DMS53 treated with DMSO at 0.1 percent for 48 hours (cell line): ENCODE measurements around the gene TGFBRAP1.

Experiments
- DNase-seq: peaks from one replicate; lab custom pipeline; 2025; ENCODE audit not compliant: unreplicated experiment; lab: John Stamatoyannopoulos, UW

The TGFBRAP1 gene

GRCh38 chr2:105321875-105322646 lies 7.5 kb downstream of the TGFBRAP1 start:
- no peak for DNase-seq

GRCh38 chr2:105320651-105321215 lies 8.8 kb downstream of the TGFBRAP1 start:
- no peak for DNase-seq

GRCh38 chr2:105317937-105318336 lies 11.6 kb downstream of the TGFBRAP1 start:
- no peak for DNase-seq

DNA sequence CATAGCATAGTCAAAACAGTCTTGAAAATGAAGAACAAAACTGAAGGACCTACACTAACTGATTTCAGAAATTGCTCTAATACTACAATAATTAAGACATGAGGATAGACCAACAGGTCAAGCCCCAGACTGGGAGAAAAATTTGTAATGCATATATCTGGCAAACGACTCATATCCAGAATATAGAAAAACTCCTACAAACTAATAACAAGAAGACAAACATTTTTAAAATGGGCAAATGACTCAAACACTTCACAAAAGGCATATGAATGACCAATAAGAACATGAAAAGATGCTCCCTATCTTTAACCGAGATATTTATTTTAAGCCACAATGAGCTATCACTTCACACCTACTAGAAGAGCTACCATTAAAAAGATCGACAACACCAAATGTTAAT lies 14.2 kb downstream of the TGFBRAP1 start:
- DNase-seq: no peak

- DNase-seq: no peak
Observed at GRCh38 chr2:105313877-105314276, 15.7 kb downstream of the TGFBRAP1 start.

DNA sequence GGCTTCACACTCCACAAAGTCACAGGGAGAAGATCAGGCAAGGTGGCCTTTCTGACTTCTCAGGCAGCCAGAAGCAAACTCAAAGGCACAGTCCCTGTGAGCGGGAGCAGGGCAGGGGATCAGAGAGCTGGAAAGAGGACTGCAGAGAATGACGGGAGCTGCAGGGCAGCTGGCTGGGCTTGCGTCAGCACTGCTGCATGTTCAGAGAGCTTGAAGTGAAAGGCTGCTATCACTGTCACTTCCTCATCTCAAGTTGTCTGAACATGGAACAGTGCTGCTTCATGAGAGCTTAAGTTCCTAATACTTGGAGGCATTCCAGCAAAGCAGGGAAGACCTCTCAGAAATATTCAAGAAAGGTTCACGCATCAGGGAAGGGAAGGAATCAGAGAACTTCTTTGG lies 20.4 kb downstream of the TGFBRAP1 start:
- no peak for DNase-seq

DNA sequence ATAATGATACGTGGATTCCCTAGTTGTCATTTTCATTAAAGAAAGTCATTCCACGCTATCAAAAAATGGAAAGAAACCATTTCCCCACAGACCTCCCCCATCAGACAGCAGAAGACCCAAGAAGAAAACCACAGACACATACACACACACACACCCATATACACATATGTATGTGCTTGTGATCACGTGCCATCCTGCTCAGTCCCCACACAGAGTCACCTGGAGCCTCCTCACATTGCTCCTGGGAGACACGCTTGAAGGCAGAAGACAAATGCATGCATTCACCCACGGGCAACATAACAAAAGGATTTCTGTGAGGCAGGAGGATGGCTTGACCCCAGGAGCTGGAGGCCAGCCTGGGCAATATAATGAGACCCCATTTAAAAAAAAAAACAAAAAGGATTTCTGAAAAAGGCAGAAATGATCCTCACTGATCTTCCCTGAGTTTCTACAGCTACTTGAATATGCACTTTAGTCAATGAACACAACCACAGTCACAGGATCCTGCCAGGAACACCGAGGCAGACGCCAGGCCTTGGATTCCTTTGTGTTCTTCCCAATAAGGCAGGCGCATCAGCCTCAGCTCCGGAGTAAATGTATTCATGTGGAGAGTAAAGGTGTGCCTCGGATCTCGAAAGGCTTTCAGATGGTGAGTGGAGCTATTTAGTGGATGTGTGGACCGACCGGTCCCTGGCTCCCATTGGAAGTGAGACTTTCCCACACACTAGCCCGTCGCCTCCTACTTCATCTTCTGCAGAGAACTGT lies 21.0 kb downstream of the TGFBRAP1 start:
- DNase-seq: no peak

GRCh38 chr2:105307962-105308361 lies 21.6 kb downstream of the TGFBRAP1 start:
- no peak for DNase-seq

- DNase-seq: no peak
Observed at GRCh38 chr2:105307550-105307949, 22.0 kb downstream of the TGFBRAP1 start.

GRCh38 chr2:105307146-105307545 lies 22.4 kb downstream of the TGFBRAP1 start:
- DNase-seq: no peak

DNA sequence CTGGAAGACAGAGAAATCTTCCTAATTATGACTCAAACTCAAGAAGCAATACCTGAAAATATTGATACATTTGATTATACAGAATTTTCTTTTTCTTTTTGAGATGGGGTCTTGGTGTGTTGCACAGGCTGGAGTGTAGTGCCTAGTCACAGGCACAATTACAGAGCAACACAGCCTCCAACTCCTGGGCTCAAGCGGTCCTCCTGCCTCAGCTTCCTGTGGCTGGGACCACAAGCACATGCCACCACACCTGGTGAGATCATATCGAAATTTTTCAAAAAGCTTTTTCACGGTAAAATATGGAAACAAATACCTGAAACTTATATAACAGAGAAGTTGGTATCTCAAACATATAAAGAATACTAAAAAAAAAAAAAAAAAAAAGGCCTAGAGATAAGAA lies 27.9 kb downstream of the TGFBRAP1 start:
- DNase-seq: no peak

DNA sequence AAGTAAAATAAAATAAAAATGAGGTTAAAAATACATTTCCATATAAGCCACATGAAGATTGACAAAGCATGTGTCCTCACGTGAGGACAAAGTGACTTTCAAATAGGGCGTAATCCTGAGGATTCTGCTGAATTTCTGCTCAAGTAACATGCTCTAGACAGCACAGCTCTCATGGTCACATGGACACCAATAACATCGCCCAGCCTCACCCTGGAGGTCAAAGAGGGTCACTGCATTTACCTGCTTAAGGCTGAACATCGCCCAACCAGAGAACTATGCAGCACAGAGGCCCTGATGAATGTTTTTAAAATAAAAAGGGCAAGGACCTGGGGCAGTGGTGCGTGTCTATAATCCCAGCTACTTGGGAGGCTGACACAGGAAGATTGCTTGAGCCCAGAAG lies 30.2 kb downstream of the TGFBRAP1 start:
- no peak for DNase-seq

DNA sequence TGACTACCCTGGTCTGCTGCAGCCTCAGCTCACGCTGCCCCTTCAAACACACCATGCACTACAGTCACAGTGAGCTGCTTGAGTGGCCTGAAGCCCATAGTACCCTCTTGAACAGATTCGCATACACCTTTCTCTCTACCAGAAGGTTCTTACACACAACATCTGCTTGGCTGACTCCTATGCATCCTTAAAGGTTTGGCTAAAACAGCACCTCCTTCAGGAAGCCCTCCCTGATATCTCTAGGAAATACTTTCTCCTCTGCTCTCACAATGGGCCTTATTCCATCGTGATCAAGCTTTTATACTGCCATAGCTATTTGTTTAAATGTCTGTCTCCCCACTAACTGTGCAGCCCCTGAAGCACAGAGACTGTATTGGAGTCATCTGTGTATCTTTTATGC lies 31.5 kb downstream of the TGFBRAP1 start:
- DNase-seq: no peak

- no peak for DNase-seq
Observed at GRCh38 chr2:105297216-105297615, 32.3 kb downstream of the TGFBRAP1 start.

- no peak for DNase-seq
Observed at GRCh38 chr2:105296017-105296611, 33.4 kb downstream of the TGFBRAP1 start.

- peak; percentile 10 for DNase-seq
Observed at GRCh38 chr2:105294844-105295481, 34.6 kb downstream of the TGFBRAP1 start.

DNA sequence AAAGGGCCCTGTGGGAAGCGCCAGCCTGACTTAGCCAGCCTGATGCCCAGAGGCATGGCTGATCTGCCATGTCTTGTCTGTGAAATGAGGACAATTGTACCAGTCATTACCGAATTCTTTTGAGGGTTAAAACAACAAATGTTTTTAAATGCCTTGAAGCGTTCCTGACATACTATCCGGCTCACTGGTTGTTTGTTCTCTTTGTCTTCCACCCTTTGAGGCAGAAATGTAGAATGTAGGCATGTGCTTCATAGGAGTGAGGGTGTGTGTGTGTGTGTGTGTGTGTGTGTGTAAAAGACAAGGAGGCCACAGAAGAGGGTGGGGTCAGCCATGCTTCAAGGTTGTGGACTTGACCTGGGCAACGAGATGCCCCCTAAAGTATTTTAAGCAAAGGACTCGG lies 35.5 kb downstream of the TGFBRAP1 start:
- DNase-seq: no peak

- DNase-seq: no peak
Observed at GRCh38 chr2:105291981-105292380, 37.6 kb downstream of the TGFBRAP1 start.

GRCh38 chr2:105290981-105291660 lies 38.4 kb downstream of the TGFBRAP1 start:
- no peak for DNase-seq

GRCh38 chr2:105288133-105288532 lies 41.4 kb downstream of the TGFBRAP1 start:
- no peak for DNase-seq

DNA sequence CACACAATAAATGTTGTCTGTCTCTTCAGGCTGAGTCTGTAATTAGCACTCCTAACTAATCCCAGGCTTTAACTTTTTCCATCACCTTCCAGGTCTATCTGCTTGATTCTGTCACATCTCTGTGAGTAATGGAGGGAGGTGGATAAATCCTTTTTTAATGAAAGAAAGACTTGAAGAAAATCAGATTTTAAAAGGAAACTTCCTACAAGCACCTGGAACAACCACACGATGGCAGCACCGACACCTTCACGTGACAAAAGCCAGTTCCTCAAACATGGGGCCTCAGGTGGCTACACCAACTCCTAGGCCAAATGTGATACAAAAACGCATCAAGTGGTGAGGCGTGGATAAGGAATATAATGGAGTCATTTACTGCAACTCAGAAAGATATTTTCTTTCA lies 41.8 kb downstream of the TGFBRAP1 start:
- peak; percentile 8 for DNase-seq
